NCI-H1436 (cell line): ENCODE data around the gene NT5DC4.
"Not testable (repeated sequence)": the region's sequence is repeated elsewhere in the genome, so short reads cannot be mapped to it uniquely, and the experiment has no call there.

ENCODE experiments used
- DNase-seq: peaks from one replicate; lab custom pipeline; 2025; lab: John Stamatoyannopoulos, UW

The NT5DC4 gene

DNA sequence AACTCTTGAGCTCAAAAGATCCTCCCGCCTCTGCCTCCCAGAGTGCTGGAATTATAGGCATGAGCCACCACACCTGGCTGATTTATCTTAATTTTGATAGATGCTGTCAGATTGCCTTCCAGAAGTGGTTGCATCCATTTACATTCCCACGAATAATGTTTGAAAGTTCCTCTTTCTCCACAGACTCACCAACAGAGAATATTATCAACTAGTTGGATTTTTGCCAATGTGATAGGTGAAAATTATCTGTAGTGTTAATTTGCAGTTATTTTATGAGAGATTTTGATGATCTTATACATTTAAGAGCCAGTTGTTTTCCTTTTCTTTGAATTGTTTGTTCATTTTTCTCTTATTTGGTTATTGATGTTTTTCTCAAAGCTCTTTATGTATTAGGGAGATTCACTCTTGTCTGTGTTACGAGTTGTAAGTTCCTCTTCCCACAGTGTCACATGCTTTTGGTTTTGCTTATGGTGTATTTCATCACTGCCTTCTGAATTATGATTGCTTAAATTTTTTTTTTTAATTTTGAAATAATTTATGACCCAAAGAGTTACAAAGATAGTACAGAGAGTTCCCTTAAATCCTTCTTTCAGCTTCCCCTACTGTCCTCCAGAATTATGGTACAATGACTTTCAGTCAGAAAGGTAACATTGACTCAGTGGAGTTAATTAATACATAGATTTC, 20.7 kb upstream of the NT5DC4 start:
- no peak for DNase-seq

GRCh38 chr2:112701052-112701451, 19.8 kb upstream of the NT5DC4 start:
- DNase-seq, result no peak

GRCh38 chr2:112703684-112704083, 17.1 kb upstream of the NT5DC4 start:
- no peak for DNase-seq

DNA sequence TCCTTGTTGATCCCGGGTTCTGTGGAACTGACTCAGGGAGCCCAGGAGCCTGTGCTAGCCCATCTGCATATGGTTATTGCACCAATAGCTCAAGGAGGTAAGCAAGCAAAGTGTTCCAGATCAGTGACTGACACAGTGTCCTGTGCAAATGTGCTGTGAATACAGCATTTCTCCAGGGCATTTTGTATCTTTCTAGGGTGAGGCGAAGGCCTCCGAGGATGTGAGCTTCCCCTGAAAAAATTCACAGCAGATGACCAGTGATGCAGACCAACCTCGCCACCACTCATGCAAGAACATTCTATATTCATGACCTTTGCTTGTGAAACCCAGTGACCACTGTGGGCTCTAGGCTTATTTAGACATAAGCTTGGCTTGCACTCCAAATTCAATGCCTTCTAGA, 15.2 kb upstream of the NT5DC4 start:
- DNase-seq, result no peak

DNA sequence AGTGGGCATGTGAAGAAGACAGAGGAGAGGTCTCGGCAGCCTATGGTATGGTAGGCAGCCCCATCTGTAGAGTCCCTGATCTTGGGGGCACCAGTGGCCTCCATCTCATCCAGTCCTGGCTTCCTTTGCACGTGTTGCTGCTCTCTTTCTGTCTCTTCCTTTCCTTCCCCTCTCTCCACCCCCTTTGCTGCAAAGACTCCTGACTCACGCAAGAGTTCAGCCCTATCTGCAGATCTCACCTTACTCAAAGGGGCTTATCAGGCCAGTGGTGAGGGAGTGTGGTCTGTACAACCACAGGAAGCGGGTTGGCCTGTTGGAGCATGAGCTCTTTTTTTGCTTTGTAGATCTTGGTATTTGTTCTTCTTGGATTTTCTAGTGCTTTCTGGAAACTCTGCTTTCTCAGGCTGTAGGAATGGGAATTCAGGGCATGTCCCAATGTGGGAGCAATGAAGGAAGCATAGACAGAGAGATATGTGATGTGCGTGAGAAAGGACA, 14.6 kb upstream of the NT5DC4 start:
- no peak for DNase-seq

DNA sequence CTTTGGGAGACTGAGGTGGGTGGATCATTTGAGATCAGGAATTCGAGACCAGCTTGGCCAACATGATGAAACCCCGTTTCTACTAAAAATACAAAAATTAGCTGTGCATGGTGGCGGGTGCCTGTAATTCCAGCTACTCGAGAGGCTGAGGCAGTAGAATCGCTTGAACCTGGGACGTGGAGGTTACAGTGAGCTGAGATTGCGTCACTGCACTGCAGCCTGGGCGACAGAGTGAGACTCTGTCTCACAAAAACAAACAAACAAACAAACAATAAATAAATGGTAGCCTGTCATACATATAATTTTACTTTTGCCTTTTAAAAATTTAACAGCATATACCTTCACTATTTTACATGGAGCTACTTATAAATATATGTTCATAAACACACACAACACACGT, 13.9 kb upstream of the NT5DC4 start:
- not testable (repeated sequence) for DNase-seq

GRCh38 chr2:112708968-112709367, 11.9 kb upstream of the NT5DC4 start:
- DNase-seq, result no peak

DNA sequence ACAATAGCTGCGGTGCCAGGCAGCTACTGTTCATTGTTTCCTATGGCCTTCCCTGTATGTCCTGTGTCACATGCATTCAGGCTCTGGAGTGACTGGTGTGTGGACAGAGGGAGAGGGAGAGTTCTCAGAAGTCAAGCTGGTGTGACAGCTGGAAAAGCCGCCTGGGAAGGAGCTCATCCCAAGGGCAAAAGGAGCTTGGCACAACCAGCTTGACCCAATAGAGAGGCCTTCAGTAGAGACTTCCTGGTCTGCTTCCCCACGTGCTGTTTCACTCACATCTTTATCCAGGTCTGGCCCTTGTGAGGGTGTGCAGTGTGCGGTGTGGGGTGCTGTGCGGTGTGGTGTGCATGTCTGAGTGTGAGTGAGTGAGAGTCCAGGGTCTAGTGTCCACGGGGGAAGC, 11.1 kb upstream of the NT5DC4 start:
- DNase-seq, result no peak

DNA sequence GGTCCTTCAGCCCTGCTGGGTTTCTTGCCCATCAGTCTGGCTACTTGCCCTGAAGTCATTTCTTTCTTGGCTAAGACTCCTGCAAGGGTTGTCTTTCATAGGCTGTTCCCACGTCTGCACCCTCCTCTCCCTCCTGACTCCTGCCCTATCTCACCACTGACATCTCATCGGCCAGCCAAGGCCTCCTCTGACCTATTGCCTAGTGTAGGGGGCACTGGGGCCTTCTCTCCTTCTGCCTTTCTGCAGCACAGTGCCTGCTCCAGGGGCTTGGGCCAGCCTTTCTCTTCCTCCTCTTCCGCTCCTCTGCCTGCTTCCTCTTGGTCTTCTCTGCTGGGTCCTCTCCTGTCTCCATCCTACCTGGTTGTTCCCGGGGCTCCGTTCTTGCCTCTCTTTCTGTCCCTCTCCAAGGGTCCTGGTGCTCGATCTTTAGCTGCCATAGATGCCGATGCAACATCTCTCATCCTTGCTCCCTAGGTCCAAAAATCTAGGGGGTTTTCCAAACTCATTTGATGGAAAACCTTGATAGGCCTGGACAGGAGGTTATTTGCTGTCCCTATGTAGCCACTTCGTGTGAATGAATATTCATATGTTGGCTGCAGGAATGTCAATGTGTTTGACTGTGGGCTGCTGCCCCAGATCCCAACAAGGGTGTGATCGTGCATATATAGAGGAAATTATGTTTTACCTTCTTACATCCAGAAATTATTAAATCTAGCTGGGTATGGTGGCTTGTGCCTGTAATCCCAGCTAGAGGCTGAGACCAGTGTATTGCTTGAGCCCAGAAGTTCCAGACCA, 9.7 kb upstream of the NT5DC4 start:
- no peak for DNase-seq

DNA sequence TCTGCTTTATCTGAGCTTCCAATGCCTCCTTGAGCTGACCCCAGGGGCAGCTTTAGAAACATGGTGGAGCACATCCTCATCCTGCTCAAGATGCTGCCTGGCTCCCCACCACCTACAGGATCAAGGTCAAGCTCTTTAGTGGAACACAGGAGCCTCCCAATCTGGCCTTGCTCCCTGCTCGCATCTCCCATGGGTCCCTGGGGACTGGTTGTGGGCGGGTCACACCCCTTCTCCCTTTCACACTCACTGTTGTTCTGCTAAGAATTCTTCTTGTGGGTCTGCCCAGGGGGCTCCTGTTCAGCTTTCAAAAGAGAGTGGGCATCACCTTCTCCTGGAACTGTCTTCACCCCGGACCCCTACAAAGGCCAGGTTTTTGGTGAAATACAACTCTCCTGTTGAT, 8.4 kb upstream of the NT5DC4 start:
- no peak for DNase-seq

- no peak for DNase-seq
Observed at GRCh38 chr2:112712903-112713584, 7.8 kb upstream of the NT5DC4 start.

GRCh38 chr2:112713585-112713925, 7.3 kb upstream of the NT5DC4 start:
- no peak for DNase-seq

DNA sequence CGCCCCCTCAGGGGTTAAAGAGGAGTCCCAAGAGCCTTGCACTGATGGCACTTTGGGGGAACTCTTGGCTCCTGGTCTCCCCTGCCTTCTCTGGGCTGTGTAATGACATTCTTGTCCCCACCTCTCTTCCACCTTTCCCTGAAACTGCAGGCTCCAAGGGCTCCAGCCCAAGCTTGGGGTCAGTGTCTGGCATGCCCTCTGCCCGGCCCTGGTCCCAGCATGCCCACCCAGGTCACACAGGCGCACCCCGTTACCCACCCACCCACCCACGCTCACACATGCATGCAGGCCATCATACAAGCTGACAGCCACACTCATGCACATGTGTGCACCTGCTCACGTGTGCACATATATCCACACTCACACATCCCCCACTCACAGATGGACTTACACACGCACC, 6.9 kb upstream of the NT5DC4 start:
- no peak for DNase-seq

DNA sequence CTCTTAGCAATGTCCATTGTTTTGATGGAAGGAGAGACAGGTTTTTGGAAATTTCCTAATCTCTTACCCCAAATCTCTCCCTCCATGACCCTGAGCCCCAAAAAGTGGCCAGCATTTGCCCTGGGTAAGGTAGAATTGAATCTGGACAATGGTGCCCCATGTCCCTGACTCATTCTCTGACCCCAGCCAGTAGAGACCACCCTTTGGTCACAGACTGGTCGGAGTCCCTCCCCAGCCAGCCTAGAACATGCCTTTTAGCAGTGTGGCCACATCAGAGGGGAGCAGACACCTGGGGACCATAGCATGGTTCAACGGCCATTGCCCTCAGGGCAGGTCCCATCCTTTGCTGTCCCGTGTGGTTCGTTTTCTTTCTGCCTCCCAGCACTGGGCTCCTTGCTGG, 6.5 kb upstream of the NT5DC4 start:
- no peak for DNase-seq

GRCh38 chr2:112714836-112715631, 5.8 kb upstream of the NT5DC4 start:
- no peak for DNase-seq

- not testable (repeated sequence) for DNase-seq
Observed at GRCh38 chr2:112716094-112716493, 4.7 kb upstream of the NT5DC4 start.

- DNase-seq, result not testable (repeated sequence)
Observed at GRCh38 chr2:112716826-112717352, 3.9 kb upstream of the NT5DC4 start.

DNA sequence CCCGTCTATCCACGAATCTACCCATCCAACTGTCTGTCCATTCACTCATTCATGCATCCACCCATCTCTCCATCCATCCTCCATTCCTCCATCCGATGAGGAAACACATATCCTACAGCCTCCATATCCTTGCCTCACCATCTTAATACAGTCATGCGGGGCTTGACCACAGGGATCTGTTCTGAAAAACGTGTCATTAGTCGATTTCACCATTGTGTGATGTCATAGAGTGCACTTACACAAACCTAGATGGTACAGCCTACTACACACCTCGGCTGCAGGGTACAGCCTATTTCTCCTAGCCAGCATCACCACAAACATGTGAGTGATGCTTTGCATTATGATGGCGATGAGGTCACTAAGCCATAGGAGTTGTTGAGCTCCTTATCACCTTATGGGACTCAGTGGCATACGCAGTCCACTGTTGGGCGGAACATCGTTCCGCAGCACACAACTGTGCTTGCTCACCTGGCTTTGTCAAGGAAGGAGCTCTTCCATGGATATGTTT, 1.9 kb upstream of the NT5DC4 start:
- no peak for DNase-seq

- no peak for DNase-seq
Observed at GRCh38 chr2:112721819-112722522, 1.2 kb downstream of the NT5DC4 start.

- no peak for DNase-seq
Observed at GRCh38 chr2:112722816-112723546, 2.2 kb downstream of the NT5DC4 start.
